GM03348 (cell line): ENCODE data around the gene CNTRL.
"Not testable (repeated sequence)": the region's sequence is repeated elsewhere in the genome, so short reads cannot be mapped to it uniquely, and the experiment has no call there.

ENCODE experiments used
- DNase-seq: peaks from one replicate; pipeline ENCODE4 v3.0.0; 2012; ENCODE audit warnings: low spot score

The CNTRL gene

GRCh38 chr9:121074370-121075250 is at the start of gene CNTRL:
TSS of gene CNTRL (plus strand) at chr9:121074955. CDS start at chr9:121088327, 13,372 bp downstream.
- DNase-seq = peak; percentile 91

GRCh38 chr9:121026260-121026691 is 48.5 kb upstream of the CNTRL start:
- DNase-seq = no peak

- DNase-seq = no peak
Observed at GRCh38 chr9:121026768-121027167, 48.0 kb upstream of the CNTRL start.

- not testable (repeated sequence) for DNase-seq
Observed at GRCh38 chr9:121028285-121028684, 46.5 kb upstream of the CNTRL start.

- DNase-seq = no peak
Observed at GRCh38 chr9:121029469-121029868, 45.3 kb upstream of the CNTRL start.

- DNase-seq = no peak
Observed at GRCh38 chr9:121034529-121034928, 40.2 kb upstream of the CNTRL start.

- DNase-seq = not testable (repeated sequence)
Observed at GRCh38 chr9:121035717-121036116, 39.0 kb upstream of the CNTRL start.

- no peak for DNase-seq
Observed at GRCh38 chr9:121038362-121038761, 36.4 kb upstream of the CNTRL start.

GRCh38 chr9:121038804-121039203 is 36.0 kb upstream of the CNTRL start:
- DNase-seq = no peak

GRCh38 chr9:121048175-121048574 is 26.6 kb upstream of the CNTRL start:
- no peak for DNase-seq

GRCh38 chr9:121048618-121049017 is 26.1 kb upstream of the CNTRL start:
- peak; percentile 24 for DNase-seq

- DNase-seq = no peak
Observed at GRCh38 chr9:121050128-121050988, 24.4 kb upstream of the CNTRL start, which contains the start of gene C5. TSS of gene C5 (minus strand) at chr9:121050275. CDS start at chr9:121050246, 29 bp downstream.

GRCh38 chr9:121053544-121053943 is 21.2 kb upstream of the CNTRL start:
- no peak for DNase-seq

- DNase-seq = peak; percentile 4
Observed at GRCh38 chr9:121055642-121056143, 19.1 kb upstream of the CNTRL start.

GRCh38 chr9:121057821-121058220 is 16.9 kb upstream of the CNTRL start:
- no peak for DNase-seq

GRCh38 chr9:121059513-121059912 is 15.2 kb upstream of the CNTRL start:
- DNase-seq = no peak

GRCh38 chr9:121059998-121060636 is 14.6 kb upstream of the CNTRL start:
- DNase-seq = peak; percentile 73

- DNase-seq = no peak
Observed at GRCh38 chr9:121066850-121067249, 7.9 kb upstream of the CNTRL start.

GRCh38 chr9:121067640-121068039 is 7.1 kb upstream of the CNTRL start:
- no peak for DNase-seq

- DNase-seq = no peak
Observed at GRCh38 chr9:121069396-121069795, 5.4 kb upstream of the CNTRL start.

- DNase-seq = no peak
Observed at GRCh38 chr9:121071370-121071755, 3.4 kb upstream of the CNTRL start.
